Measurements from ENCODE around the gene TTC7B.

DNA sequence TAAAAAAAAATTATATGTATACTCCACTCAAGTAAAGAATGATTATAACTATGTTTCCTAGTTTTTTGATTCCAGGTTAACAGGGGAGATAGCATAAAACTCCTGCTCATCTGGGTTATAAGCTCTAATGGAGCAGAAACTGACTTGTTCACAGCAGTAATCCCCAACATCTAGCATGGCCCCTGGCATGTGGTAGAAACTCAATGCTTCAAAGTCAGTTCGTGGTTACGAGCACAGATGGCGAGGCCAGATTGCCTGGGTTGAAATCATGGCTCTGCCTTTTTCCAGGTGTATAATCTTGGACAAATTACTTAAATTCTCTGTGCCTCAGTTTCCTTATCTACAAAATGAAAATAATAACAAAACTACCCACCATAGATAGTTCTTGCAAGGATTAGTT is 183.8 kb downstream of the TTC7B start:
- TF ChIP-seq GATA2 (IDR thresholded peaks at IDR 0.05; ENCODE audit: low read depth, low read length) (no peak), GATA3 (IDR thresholded peaks at IDR 0.05; ENCODE audit: low read depth, low read length) (no peak)
